Left ventricle myocardium inferior (tissue), 1 donor: ENCODE data around the gene MFSD1. TPM values are rescaled to one million over a fixed set of nuclear protein-coding genes. Genes with fewer than 3 reads are reported as not detected.

ENCODE experiments used
- DNase-seq: peaks from one replicate; pipeline ENCODE4 v3.0.0-alpha.2; 2020
- H3K27ac ChIP-seq: fragments of 200-600 bp; replicated peaks from 2 replicates; pipeline ENCODE4 v1.8.0; 2021
- H3K27me3 ChIP-seq: fragments of 200-600 bp; 2 replicates; pipeline ENCODE4 v1.8.0; 2021; ENCODE audit warnings: low read depth
- H3K36me3 ChIP-seq: fragments of 200-600 bp; 2 replicates; pipeline ENCODE4 v1.8.0; 2021
- H3K4me1 ChIP-seq: fragments of 200-600 bp; 2 replicates; pipeline ENCODE4 v1.8.0; 2021
- H3K4me3 ChIP-seq: fragments of 200-600 bp; 2 replicates; pipeline ENCODE4 v1.8.0; 2021; ENCODE audit warnings: mild to moderate bottlenecking, moderate library complexity
- H3K9me3 ChIP-seq: fragments of 200-600 bp; replicated peaks from 2 replicates; pipeline ENCODE4 v1.8.0; 2021
- intact Hi-C: fragments of 100-400 bp; cut with micrococcal nuclease; formaldehyde crosslinking; loops from one replicate; pipeline ENCODE4 v1.11.0; 2022
- total RNA-seq: library from RNA; stranded (reverse); fragmentation: NEBNext Ultra II Directional; extraction: Animal tissue kit (Norgen Biotek cat#: 25700); gene quantifications from one replicate; pipeline ENCODE4 v1.2.1, GENCODE V29; 2021
- TF ChIP-seq, protein P1 (sequence below): fragments of 200-600 bp; IDR thresholded peaks from 2 replicates; pipeline ENCODE4 v1.8.0; 2021; ENCODE audit warnings: antibody characterized with exemption, mild to moderate bottlenecking, borderline replicate concordance
- donor health status: DM: no; HTN: yes; CAD: no; lungs with severe emphysema.

MFSD1 gene
- total RNA-seq, 1 donor from 2014 or later, result 26.2 TPM

DNA sequence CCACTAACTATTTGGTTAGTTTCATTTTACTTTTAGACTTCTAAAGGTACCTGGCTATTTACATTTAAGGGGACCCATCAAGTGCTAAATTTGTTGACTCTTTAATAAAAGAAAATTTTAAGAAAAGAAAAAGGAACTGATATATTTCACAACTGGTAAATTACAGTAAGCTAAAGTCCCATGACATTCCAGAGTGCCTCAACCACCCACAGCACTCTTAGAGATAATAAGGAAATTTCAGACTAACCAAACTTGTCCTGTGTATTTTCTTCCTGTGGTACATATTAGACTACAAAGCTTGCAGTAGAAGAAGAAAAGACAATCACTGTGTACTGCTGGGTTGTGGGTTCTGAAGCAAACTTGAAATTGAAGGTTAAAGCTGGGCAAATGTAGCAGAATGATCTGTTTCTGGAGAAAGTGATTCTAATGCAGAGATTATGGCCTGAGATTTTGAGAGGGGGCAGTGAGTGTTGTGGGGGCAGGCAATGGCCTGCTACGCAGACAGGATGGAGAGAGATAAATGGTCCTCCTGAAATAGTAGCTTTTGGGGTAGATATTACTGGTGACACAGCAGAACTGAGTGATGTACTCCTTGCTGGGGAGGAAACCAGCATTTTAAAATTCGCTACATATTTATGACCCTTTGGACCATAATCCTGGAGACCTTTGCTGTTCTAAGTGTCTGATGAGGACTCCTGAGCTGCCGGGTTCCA lies 24.5 kb upstream of the MFSD1 start:
- intact Hi-C loops, result loop anchor here (2.0 kb wide), 1 partner anchor 29 kb away; no protein-coding TSS in a partner anchor
- peak overlapping the region; percentile 32 for H3K27ac ChIP-seq

DNA sequence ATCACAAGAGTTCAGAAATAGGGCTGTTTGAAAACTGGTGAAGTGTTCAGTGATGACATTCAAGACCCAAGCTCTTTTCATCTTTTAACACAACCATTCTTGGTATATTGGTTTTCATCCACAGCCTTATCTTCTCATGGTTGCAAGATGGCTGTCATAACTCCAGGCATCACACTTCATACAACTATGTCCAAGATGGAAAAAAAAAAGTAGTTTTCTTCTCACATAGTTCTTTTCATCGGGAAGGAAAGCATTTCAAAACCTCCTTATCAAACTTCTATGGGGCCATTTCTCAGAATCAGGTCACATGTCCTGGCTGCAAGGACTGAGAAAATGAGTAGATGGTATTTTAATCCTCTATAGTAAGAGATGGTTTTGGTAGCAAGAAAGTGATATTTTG lies 21.1 kb upstream of the MFSD1 start:
- H3K4me3 ChIP-seq, result no peak overlapping the region
- no peak for DNase-seq
- TF ChIP-seq, protein P1, sequence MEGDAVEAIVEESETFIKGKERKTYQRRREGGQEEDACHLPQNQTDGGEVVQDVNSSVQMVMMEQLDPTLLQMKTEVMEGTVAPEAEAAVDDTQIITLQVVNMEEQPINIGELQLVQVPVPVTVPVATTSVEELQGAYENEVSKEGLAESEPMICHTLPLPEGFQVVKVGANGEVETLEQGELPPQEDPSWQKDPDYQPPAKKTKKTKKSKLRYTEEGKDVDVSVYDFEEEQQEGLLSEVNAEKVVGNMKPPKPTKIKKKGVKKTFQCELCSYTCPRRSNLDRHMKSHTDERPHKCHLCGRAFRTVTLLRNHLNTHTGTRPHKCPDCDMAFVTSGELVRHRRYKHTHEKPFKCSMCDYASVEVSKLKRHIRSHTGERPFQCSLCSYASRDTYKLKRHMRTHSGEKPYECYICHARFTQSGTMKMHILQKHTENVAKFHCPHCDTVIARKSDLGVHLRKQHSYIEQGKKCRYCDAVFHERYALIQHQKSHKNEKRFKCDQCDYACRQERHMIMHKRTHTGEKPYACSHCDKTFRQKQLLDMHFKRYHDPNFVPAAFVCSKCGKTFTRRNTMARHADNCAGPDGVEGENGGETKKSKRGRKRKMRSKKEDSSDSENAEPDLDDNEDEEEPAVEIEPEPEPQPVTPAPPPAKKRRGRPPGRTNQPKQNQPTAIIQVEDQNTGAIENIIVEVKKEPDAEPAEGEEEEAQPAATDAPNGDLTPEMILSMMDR, result no peak
- peaks cover under 1% of the 10 kb centered on the region for H3K9me3 ChIP-seq
- no peaks in the 10 kb centered on the region for H3K36me3 ChIP-seq
- no peaks in the 10 kb centered on the region for H3K4me1 ChIP-seq
- H3K27ac ChIP-seq, result no peak overlapping the region
- no peaks in the 10 kb centered on the region for H3K27me3 ChIP-seq
- intact Hi-C loops, result no loop called here

More for the DNA sequence above, 24.5 kb upstream of the MFSD1 start:
- TF ChIP-seq, protein P1, result no peak
- H3K36me3 ChIP-seq, result no peaks in the 10 kb centered on the region
- H3K4me1 ChIP-seq, result peaks cover 10% of the 10 kb centered on the region
- no peaks in the 10 kb centered on the region for H3K27me3 ChIP-seq
- no peaks in the 10 kb centered on the region for H3K9me3 ChIP-seq
- H3K4me3 ChIP-seq, result no peak overlapping the region
- DNase-seq, result no peak

DNA sequence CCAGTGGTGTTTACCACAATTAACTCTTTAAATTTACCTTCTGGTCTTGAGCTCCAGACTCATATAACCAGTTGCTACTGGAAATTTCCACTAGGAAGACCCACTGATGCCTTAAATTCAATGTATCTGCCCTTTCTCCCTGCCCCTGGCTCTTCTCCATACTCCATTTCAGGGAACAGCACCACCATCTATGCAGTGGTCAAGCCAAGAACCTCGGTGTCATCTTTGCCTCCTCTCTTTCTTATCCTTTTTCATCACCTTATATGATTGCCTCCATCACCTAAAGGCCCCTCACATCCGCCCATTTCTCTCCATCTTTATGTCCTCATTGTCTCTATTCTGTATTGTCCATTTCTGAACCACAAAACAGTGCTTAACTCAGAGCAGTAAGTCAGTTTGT lies 20.7 kb upstream of the MFSD1 start:
- TF ChIP-seq, protein P1, result no peak
- Histone ChIP-seq H3K36me3 (no peaks in the 10 kb centered on the region), H3K4me1 (no peaks in the 10 kb centered on the region), H3K27me3 (no peaks in the 10 kb centered on the region), H3K9me3 (peaks cover 5% of the 10 kb centered on the region), H3K4me3 (no peak overlapping the region), H3K27ac (no peak overlapping the region)
- intact Hi-C loops, result no loop called here
- DNase-seq, result no peak

DNA sequence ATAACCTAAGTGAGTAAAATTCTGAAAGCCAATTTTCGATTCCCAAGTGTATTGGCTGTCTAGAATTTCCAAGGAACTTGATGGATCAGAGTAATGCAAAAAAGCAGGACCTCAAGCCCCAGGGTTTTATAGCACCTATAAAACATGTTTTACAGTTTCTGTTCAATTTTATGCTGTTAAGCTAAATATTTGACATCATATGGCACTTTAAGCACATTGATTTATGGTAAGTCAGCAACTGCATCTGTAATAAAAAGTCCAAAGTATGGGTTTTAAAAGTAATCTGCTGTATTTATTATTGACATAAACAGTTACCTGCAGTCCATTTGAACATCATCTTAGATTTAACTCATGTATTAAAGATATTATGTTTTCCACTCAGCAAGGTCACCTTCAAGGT lies 20.0 kb upstream of the MFSD1 start:
- Histone ChIP-seq H3K9me3 (peaks cover 7% of the 10 kb centered on the region), H3K27ac (no peak overlapping the region), H3K36me3 (no peaks in the 10 kb centered on the region), H3K4me3 (no peak overlapping the region), H3K27me3 (no peaks in the 10 kb centered on the region), H3K4me1 (no peaks in the 10 kb centered on the region)
- TF ChIP-seq, protein P1, result no peak
- intact Hi-C loops, result no loop called here
- no peak for DNase-seq

DNA sequence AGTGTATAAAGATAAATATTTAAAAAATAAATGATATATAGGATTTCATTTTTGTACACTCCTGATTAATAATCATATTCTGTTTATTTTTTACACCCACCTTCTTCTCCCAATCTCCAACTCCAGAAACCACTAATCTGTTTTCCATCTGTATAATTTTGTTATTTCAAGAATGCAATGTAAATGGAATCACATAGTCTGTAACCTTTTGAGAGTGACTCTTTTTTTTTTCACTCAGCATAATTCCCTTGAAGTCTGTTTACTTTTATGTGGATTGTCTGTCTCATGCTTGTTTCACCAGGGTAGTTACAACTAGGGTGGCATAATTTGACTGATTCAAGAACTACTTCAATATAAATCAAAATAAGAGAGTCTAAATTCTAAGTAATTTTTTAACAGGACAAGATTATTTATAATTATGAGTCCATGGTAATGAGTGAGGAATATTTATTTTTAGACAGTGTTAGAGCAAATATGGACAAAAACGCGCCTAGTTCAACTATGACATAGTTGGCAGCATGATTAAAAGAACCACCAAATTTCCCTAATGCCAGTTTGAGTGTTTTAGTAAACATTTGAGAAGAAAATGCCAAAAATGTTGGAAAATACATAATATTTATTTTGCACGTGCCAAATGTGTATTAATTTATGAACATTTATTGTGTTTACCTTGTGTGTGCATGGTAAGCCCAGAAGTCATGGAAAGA lies 19.4 kb upstream of the MFSD1 start:
- Histone ChIP-seq H3K9me3 (peaks cover 13% of the 10 kb centered on the region), H3K27ac (no peak overlapping the region), H3K4me1 (no peaks in the 10 kb centered on the region), H3K27me3 (no peaks in the 10 kb centered on the region), H3K4me3 (no peak overlapping the region), H3K36me3 (no peaks in the 10 kb centered on the region)
- intact Hi-C loops, result no loop called here
- TF ChIP-seq, protein P1, result no peak
- DNase-seq, result no peak
